Testis (tissue), 3 donors: Measurements from ENCODE around the gene MAGI1. TPM values are rescaled to one million over a fixed set of nuclear protein-coding genes. Genes with fewer than 3 reads are reported as not detected.

Experiments used
- DNase-seq: peaks from one replicate; pipeline ENCODE4 v3.0.0-alpha.2; 2019
- H3K27ac ChIP-seq, 2 donors: fragments of 200-600 bp; sonication (generic); one replicate each; pipeline ENCODE4 v1.5.1; 2019
- H3K27me3 ChIP-seq: fragments of 200-600 bp; sonication (generic); one replicate; pipeline ENCODE4 v1.5.1; 2019
- H3K36me3 ChIP-seq: fragments of 200-600 bp; sonication (generic); one replicate; pipeline ENCODE4 v1.5.1; 2017; ENCODE audit warnings: low read depth; ENCODE audit errors: missing control alignments
- H3K4me1 ChIP-seq: fragments of 200-600 bp; sonication (generic); one replicate; pipeline ENCODE4 v1.5.1; 2019
- H3K4me3 ChIP-seq, 2 donors: fragments of 200-600 bp; sonication (generic); one replicate each; pipeline ENCODE4 v1.5.1; 2017 to 2019
- H3K9me3 ChIP-seq: fragments of 200-600 bp; sonication (generic); one replicate; pipeline ENCODE4 v1.5.1; 2017
- POLR2A ChIP-seq: fragments of 450-650 bp; IDR thresholded peaks from one replicate; pipeline ENCODE4 v1.6.1; 2017; ENCODE audit warnings: antibody characterized with exemption, mild to moderate bottlenecking, moderate library complexity
- WGBS, 2 donors: methylation state at CpG; one replicate each; pipeline ENCODE4 v1.1.5; 2018; 5-methylcytosine and 5-hydroxymethylcytosine counted together
- intact Hi-C: fragments of 100-400 bp; cut with DNase I; formaldehyde crosslinking; loops from one replicate; pipeline ENCODE4 v1.15.1; 2023; ENCODE audit warnings: low total_unique reads
- polyA plus RNA-seq: library from polyadenylated mRNA; stranded (reverse); fragments of 350-450 nt; fragmentation: Illumina TruSeq; extraction: RNeasy Lipid Tissue Mini Kit (QIAGEN cat#74804); gene quantifications from one replicate; pipeline ENCODE4 v1.2.3, GENCODE V29; 2014; ENCODE audit warnings: low read depth, low replicate concordance; ENCODE audit not compliant: insufficient read depth
- total RNA-seq, 2 donors: library from RNA; depleted of rRNA; stranded (reverse); fragments of >200 nt; gene quantifications; one replicate each; pipeline ENCODE4 v1.2.3, GENCODE V29; 2016
- TF ChIP-seq, protein P1 (sequence below), 3 experiments: fragments of 450-650 bp in 2 of 3; fragments of 200-600 bp in 1 of 3; sonication (generic) in 1 of 3; IDR thresholded peaks; one replicate each; pipeline ENCODE4 v1.5.1; 2016 to 2019; ENCODE audit warnings: antibody characterized with exemption in 3 of 3, mild to moderate bottlenecking in 2 of 3, moderate library complexity in 1 of 3

Gene MAGI1
- total and polyA plus RNA-seq, 3 donors from 2014 or later, result 55.4 to 60.4 (median 56.1) TPM

DNA sequence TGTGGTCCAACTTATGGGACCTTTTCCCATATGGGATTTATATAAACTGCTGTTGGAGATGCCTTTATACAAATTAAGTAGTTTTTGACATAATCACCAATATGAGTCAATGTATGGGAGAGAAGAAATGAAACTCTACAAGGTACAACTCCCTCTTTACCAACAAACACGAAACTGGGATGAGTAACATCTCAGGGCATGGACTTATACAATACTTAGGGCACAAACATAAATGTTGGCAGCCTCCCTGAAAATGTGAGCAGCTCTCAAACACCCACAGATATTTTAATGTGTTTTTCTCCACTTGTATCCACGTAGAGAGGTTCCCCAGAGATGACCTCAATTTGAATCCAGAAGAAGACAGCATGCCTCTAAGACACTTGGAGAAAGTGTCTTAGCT, 161.6 kb downstream of the MAGI1 start:
- Histone ChIP-seq H3K27ac (no peak overlapping the region), H3K4me3 (no peak overlapping the region), H3K36me3 (no peaks in the 10 kb centered on the region), H3K9me3 (no peaks in the 10 kb centered on the region), H3K4me1 (no peaks in the 10 kb centered on the region), H3K27me3 (no peaks in the 10 kb centered on the region)
- TF ChIP-seq, protein P1, sequence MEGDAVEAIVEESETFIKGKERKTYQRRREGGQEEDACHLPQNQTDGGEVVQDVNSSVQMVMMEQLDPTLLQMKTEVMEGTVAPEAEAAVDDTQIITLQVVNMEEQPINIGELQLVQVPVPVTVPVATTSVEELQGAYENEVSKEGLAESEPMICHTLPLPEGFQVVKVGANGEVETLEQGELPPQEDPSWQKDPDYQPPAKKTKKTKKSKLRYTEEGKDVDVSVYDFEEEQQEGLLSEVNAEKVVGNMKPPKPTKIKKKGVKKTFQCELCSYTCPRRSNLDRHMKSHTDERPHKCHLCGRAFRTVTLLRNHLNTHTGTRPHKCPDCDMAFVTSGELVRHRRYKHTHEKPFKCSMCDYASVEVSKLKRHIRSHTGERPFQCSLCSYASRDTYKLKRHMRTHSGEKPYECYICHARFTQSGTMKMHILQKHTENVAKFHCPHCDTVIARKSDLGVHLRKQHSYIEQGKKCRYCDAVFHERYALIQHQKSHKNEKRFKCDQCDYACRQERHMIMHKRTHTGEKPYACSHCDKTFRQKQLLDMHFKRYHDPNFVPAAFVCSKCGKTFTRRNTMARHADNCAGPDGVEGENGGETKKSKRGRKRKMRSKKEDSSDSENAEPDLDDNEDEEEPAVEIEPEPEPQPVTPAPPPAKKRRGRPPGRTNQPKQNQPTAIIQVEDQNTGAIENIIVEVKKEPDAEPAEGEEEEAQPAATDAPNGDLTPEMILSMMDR (IDR thresholded peaks at IDR 0.05), result no peak
- no peak for TF ChIP-seq POLR2A
- intact Hi-C loops, result no loop called here
- DNase-seq, result no peak
- 75 to 88% methylated on average over 2 of the region's 2 CpGs for WGBS, 2 donors

DNA sequence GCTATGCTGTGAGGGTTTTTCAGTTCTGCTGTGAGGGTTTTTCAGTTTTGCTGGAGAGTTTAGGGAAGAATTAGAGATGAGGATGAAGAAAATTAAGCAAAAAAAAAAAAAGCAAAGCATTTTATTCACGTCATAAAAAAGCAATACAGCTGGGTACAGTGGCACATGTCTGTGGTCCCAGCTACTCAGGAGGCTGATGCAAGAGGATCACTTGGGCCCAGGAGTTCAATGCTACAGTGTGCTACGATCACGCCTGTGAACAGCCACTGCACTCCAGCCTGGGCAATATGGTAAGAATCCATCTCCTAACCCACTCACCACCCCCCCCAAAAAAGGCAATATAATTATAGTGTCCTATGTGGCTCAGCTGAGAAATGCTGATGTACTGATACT, 162.7 kb downstream of the MAGI1 start:
- H3K27ac ChIP-seq, result no peak overlapping the region
- no peaks in the 10 kb centered on the region for H3K9me3 ChIP-seq
- intact Hi-C loops, result no loop called here
- H3K36me3 ChIP-seq, result no peaks in the 10 kb centered on the region
- DNase-seq, result no peak
- H3K4me3 ChIP-seq, result no peak overlapping the region
- H3K27me3 ChIP-seq, result no peaks in the 10 kb centered on the region
- TF ChIP-seq, protein P1 (IDR thresholded peaks at IDR 0.05), result no peak
- no peak for TF ChIP-seq POLR2A
- WGBS, 2 donors, result 83 to 87% methylated on average over 3 of the region's 3 CpGs
- peaks cover 9% of the 10 kb centered on the region for H3K4me1 ChIP-seq

DNA sequence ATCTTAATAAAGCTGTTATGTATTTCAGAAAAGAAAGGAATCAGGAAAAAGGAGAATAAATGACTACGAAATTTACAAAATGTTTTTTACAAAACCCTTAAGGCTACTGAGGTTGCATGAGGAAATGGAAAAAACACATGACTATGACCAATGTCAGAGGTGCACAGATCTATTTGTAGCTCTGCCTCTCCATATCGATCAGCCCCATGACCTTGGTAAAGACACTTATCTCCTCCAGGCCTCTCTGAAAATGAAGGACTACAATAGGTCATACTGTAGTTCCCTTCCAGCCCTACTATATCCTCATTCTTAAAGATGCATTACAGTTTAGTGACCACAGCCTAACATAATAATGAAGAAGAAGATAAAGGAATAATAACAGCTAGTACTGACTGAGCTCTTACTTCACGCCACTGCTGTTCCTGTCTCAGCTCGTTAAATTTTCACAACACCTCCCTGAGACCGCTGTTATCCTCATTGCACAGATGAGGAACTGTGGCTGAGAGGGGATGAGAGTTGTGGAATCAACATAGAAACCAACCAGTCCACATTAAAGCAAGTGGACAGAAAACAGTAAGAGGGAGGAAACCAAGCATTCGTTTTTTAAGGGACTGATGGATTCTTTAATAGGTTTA, 163.2 kb downstream of the MAGI1 start:
- Histone ChIP-seq H3K27ac (no peak overlapping the region), H3K27me3 (no peaks in the 10 kb centered on the region), H3K4me1 (peaks cover 9% of the 10 kb centered on the region), H3K36me3 (no peaks in the 10 kb centered on the region), H3K4me3 (no peak overlapping the region), H3K9me3 (no peaks in the 10 kb centered on the region)
- intact Hi-C loops, result no loop called here
- no peak for DNase-seq
- WGBS, 2 donors, result 55 to 66% methylated on average over 6 of the region's 6 CpGs
- no peak for TF ChIP-seq POLR2A
- TF ChIP-seq, protein P1 (IDR thresholded peaks at IDR 0.05), result no peak

DNA sequence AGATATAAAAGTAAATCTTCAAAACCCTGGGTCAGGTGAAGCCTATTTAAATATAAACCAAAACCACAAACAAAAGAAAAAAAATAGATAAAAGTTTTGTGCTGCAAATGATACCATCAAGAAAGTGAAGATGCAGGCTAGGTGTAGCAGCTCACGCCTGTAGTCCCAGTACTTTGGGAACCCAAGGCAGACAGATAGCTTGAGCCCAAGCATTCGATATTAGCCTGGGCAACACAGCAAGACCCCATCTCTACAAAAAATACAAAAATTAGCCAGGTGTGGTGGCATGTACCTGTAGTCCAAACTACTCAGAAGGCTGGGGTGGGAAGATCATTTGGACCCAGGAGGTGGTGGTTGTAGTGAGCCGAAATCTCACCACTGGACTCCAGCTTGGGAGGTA, 164.8 kb downstream of the MAGI1 start:
- Histone ChIP-seq H3K27me3 (no peaks in the 10 kb centered on the region), H3K9me3 (no peaks in the 10 kb centered on the region), H3K4me3 (no peak overlapping the region), H3K27ac (peak overlapping the region in 1 of 2 donors; percentile 54), H3K36me3 (no peaks in the 10 kb centered on the region), H3K4me1 (peaks cover 9% of the 10 kb centered on the region)
- 77 to 85% methylated on average over 3 of the region's 3 CpGs for WGBS, 2 donors
- no peak for TF ChIP-seq POLR2A
- TF ChIP-seq, protein P1 (IDR thresholded peaks at IDR 0.05), result no peak
- intact Hi-C loops, result no loop called here
- DNase-seq, result no peak

DNA sequence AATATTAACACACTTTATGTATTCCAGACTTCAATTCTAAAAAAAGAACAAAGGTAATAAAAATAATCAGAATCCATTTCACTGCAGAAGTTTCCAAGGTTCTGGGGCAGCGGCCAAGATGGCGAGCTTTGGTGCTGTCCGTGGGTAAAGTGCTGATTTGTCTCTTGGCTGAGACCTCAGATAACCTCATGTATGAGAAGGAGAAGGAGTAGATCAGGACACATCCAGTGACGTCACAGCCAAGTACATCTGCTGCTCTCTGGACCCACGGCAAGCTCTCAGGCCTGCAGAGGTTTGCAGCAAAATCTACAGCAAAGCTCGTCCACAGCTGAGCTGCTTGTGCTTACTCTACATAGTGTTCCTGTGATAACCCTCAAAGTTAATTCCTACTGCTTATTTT, 165.7 kb downstream of the MAGI1 start:
- intact Hi-C loops, result no loop called here
- no peaks in the 10 kb centered on the region for H3K36me3 ChIP-seq
- H3K27ac ChIP-seq, result peak overlapping the region in 1 of 2 donors; percentile 54
- TF ChIP-seq, protein P1 (IDR thresholded peaks at IDR 0.05), result no peak
- TF ChIP-seq POLR2A, result no peak
- WGBS, 2 donors, result 35 to 49% methylated on average over 6 of the region's 6 CpGs
- no peaks in the 10 kb centered on the region for H3K9me3 ChIP-seq
- no peak overlapping the region for H3K4me3 ChIP-seq
- no peaks in the 10 kb centered on the region for H3K27me3 ChIP-seq
- peaks cover 9% of the 10 kb centered on the region for H3K4me1 ChIP-seq
- DNase-seq, result peak; percentile 75
